Adrenal gland (tissue), 12 donors: ENCODE data around the gene AMDHD2. TPM values are rescaled to one million over a fixed set of nuclear protein-coding genes. Genes with fewer than 3 reads are reported as not detected.
A peak's percentile ranks its signal among the peaks of the same experiment; 100 is the strongest.

ENCODE experiments used
- DNase-seq, 7 donors: peaks; one replicate each; pipeline ENCODE4 v3.0.0-alpha.2; 2019 to 2020
- H3K27ac ChIP-seq, 5 donors: fragments of 200-600 bp; sonication (generic) in 4 of 5; 1 replicate in 3 of 5; 2 replicates in 2 of 5; pipeline versions ENCODE4 v1.5.1 to v1.8.0; 2016 to 2020; ENCODE audit warnings: mild to moderate bottlenecking in 1 of 5
- H3K27me3 ChIP-seq: fragments of 200-600 bp; 2 replicates; pipeline ENCODE4 v1.8.0; 2021
- H3K36me3 ChIP-seq, 2 donors: fragments of 200-600 bp; replicated peaks in 1 of 2; 1 replicate in 1 of 2; 2 replicates in 1 of 2; pipeline versions ENCODE4 v1.5.1 to v1.8.0; 2018 to 2022
- H3K4me1 ChIP-seq, 2 donors: fragments of 200-600 bp; replicated peaks in 1 of 2; 1 replicate in 1 of 2; 2 replicates in 1 of 2; pipeline versions ENCODE4 v1.5.1 to v1.8.0; 2018 to 2021
- H3K4me3 ChIP-seq, 4 donors: fragments of 200-600 bp; sonication (generic) in 3 of 4; one replicate each; pipeline ENCODE4 v1.5.1; 2016 to 2018
- H3K9me3 ChIP-seq, 3 donors: fragments of 200-600 bp; sonication (generic) in 1 of 3; replicated peaks in 1 of 3; 1 replicate in 2 of 3; 2 replicates in 1 of 3; pipeline versions ENCODE4 v1.5.1 to v1.8.0; 2016 to 2021
- CTCF ChIP-seq, 6 experiments: fragments of 450-650 bp in 4 of 6; fragments of 200-600 bp in 2 of 6; sonication (generic) in 1 of 6; IDR thresholded peaks; 1 replicate in 5 of 6; 2 replicates in 1 of 6; pipeline versions ENCODE4 v1.5.1 to v1.8.0; 2016 to 2021; ENCODE audit warnings: antibody characterized with exemption in 6 of 6, mild to moderate bottlenecking in 2 of 6, moderate library complexity in 1 of 6
- POLR2A ChIP-seq, 2 donors: fragments of 450-650 bp; IDR thresholded peaks; one replicate each; pipeline ENCODE4 v1.6.1; 2017; ENCODE audit warnings: antibody characterized with exemption in 2 of 2, mild to moderate bottlenecking in 2 of 2, moderate library complexity in 1 of 2
- WGBS, 4 donors: extraction: QIAGEN DNeasy Blood & Tissue Kit in 2 of 4; methylation state at CpG; one replicate each; pipeline versions ENCODE4 v1.1.5 to v1.1.7; 2013 to 2017; 5-methylcytosine and 5-hydroxymethylcytosine counted together
- intact Hi-C, 2 donors: fragments of 100-400 bp; cut with DNase I; formaldehyde crosslinking; loops; one replicate each; pipeline versions ENCODE4 v1.14.1 to v1.15.0; 2022 to 2023
- polyA plus RNA-seq, 3 donors: library from polyadenylated mRNA; stranded (reverse); fragments of 200-250 nt in 2 of 3; fragments of 350-450 nt in 1 of 3; fragmentation: Illumina TruSeq in 1 of 3; extraction: RNeasy Lipid Tissue Mini Kit (QIAGEN cat#74804) in 1 of 3; gene quantifications; one replicate each; pipeline ENCODE4 v1.2.3, GENCODE V29; 2013 to 2014
- total RNA-seq, 9 donors: library from RNA; depleted of rRNA in 4 of 9; stranded (reverse); fragments of >200 nt in 4 of 9; fragments of 120-200 nt in 1 of 9; fragmentation: NEBNext Ultra II Directional in 1 of 9; extraction: Animal tissue kit (Norgen Biotek cat#: 25700) in 1 of 9; gene quantifications; one replicate each; pipeline versions ENCODE4 v1.1.0 to v1.2.4, GENCODE V29; 2013 to 2023
- donor health status: healthy with polysubstance abuse.
- donor health status: Bipolar disorder and iron deficiency.
- donor health status: DM: yes; HTN: yes; CAD: no.
- donor health status: DM: no; HTN: no; CAD: no.
- donor health status: DM: no; HTN: no; CAD: no.
- donor health status: DM: yes; HTN: yes; CAD: no.

Gene AMDHD2
- total and polyA plus RNA-seq, 12 donors, result 3.1 to 131 (median 64.7) TPM

- Histone ChIP-seq H3K36me3 (no peaks in the 10 kb centered on the region), H3K27ac (no peak overlapping the region), H3K4me3 (no peak overlapping the region), H3K9me3 (no peaks in the 10 kb centered on the region), H3K4me1 (peaks cover 0 to 10% of the 10 kb centered on the region in 2 donors), H3K27me3 (no peaks in the 10 kb centered on the region)
- intact Hi-C loops, result no loop called here
- WGBS, 4 donors, result 89 to 92% (median 90%) methylated on average over 6 to 12 of the region's 12 CpGs
- no peak for DNase-seq
- no peak for TF ChIP-seq CTCF (IDR thresholded peaks at IDR 0.05)
These were observed 39.2 kb upstream of the AMDHD2 start for GRCh38 chr16:2480948-2481347.

- Histone ChIP-seq H3K4me1 (peaks cover 0 to 3% of the 10 kb centered on the region in 2 donors), H3K36me3 (no peaks in the 10 kb centered on the region), H3K27me3 (no peaks in the 10 kb centered on the region), H3K27ac (no peak overlapping the region), H3K4me3 (no peak overlapping the region), H3K9me3 (no peaks in the 10 kb centered on the region)
- whole genome bisulfite sequencing, 4 donors, result 69 to 90% (median 77%) methylated on average over 3 to 7 of the region's 7 CpGs
- TF ChIP-seq POLR2A (IDR thresholded peaks at IDR 0.05) (no peak), CTCF (IDR thresholded peaks at IDR 0.05) (no peak)
- intact Hi-C loops, result no loop called here
- no peak for DNase-seq
These were observed 38.5 kb upstream of the AMDHD2 start for GRCh38 chr16:2481676-2482075.

- peak overlapping the region in 2 of 5 donors; percentile 47 to 65 for H3K27ac ChIP-seq
- WGBS, 4 donors, result 77 to 85% (median 85%) methylated on average over 13 of the region's 13 CpGs
- H3K4me3 ChIP-seq, result no peak overlapping the region
- intact Hi-C loops, result no loop called here
- no peaks in the 10 kb centered on the region for H3K4me1 ChIP-seq
- DNase-seq, result no peak
- no peaks in the 10 kb centered on the region for H3K27me3 ChIP-seq
- H3K36me3 ChIP-seq, result no peaks in the 10 kb centered on the region
- no peaks in the 10 kb centered on the region for H3K9me3 ChIP-seq
- no peak for TF ChIP-seq POLR2A (IDR thresholded peaks at IDR 0.05)
- TF ChIP-seq CTCF (IDR thresholded peaks at IDR 0.05), result no peak
These were observed 37.9 kb upstream of the AMDHD2 start for GRCh38 chr16:2482249-2482648.

GRCh38 chr16:2482708-2483534, 37.2 kb upstream of the AMDHD2 start:
- H3K27ac ChIP-seq, result peak overlapping the region in 2 of 5 donors; percentile 47 to 65
- intact Hi-C loops, result no loop called here
- TF ChIP-seq CTCF (IDR thresholded peaks at IDR 0.05) (no peak), POLR2A (IDR thresholded peaks at IDR 0.05) (no peak)
- H3K36me3 ChIP-seq, result no peaks in the 10 kb centered on the region
- 60 to 71% (median 67%) methylated on average over 31 to 32 of the region's 32 CpGs for WGBS, 4 donors
- H3K27me3 ChIP-seq, result no peaks in the 10 kb centered on the region
- no peaks in the 10 kb centered on the region for H3K4me1 ChIP-seq
- no peaks in the 10 kb centered on the region for H3K9me3 ChIP-seq
- no peak overlapping the region for H3K4me3 ChIP-seq
- peak in 1 of 7 donors; percentile 74 for DNase-seq
